RWPE2 (cell line): ENCODE data around the gene ADCY2.

Experiments used
- ATAC-seq: fragments of 200-7000 bp; cut with Tn5 transposase; 3 replicates; pipeline ENCODE4 v1.9.1; 2021; ENCODE audit warnings: low read depth
- DNase-seq: peaks from one replicate; pipeline ENCODE4 v3.0.0-alpha.2; 2020; ENCODE audit warnings: low spot score
- H3K27ac ChIP-seq: fragments of 450-650 bp; 2 replicates; pipeline ENCODE4 v1.5.1; 2017; ENCODE audit warnings: mild to moderate bottlenecking; ENCODE audit not compliant: poor library complexity, severe bottlenecking
- H3K27me3 ChIP-seq: fragments of 250-450 bp; sonication (Bioruptor Pico); 2 replicates; pipeline ENCODE4 v1.5.1; 2021; ENCODE audit warnings: mild to moderate bottlenecking, moderate library complexity; ENCODE audit not compliant: insufficient read depth, poor library complexity, severe bottlenecking
- H3K36me3 ChIP-seq: fragments of 250-450 bp; sonication (Bioruptor Pico); 2 replicates; pipeline ENCODE4 v1.5.1; 2020; ENCODE audit warnings: low read depth, mild to moderate bottlenecking, moderate library complexity
- H3K4me1 ChIP-seq: fragments of 250-450 bp; sonication (Bioruptor Pico); 2 replicates; pipeline ENCODE4 v1.5.1; 2021; ENCODE audit warnings: mild to moderate bottlenecking, moderate library complexity; ENCODE audit not compliant: insufficient read depth, poor library complexity, severe bottlenecking
- H3K4me3 ChIP-seq: fragments of 250-450 bp; sonication (Bioruptor Pico); 2 replicates; pipeline ENCODE4 v1.5.1; 2021; ENCODE audit warnings: mild to moderate bottlenecking, moderate library complexity; ENCODE audit not compliant: severe bottlenecking
- H3K9me3 ChIP-seq: fragments of 250-450 bp; sonication (Bioruptor Pico); 2 replicates; pipeline ENCODE4 v1.5.1; 2021; ENCODE audit warnings: mild to moderate bottlenecking, moderate library complexity; ENCODE audit not compliant: severe bottlenecking
- CTCF ChIP-seq: fragments of 450-650 bp; IDR thresholded peaks from one replicate; pipeline ENCODE4 v1.5.1; 2017; ENCODE audit warnings: mild to moderate bottlenecking, moderate library complexity; ENCODE audit not compliant: poor library complexity, severe bottlenecking

The ADCY2 gene

GRCh38 chr5:7517006-7517405 lies 121.1 kb downstream of the ADCY2 start:
- H3K36me3 ChIP-seq, result no peaks in the 10 kb centered on the region
- no peak for TF ChIP-seq CTCF
- DNase-seq (no peak), ATAC-seq (no peak)
- no peaks in the 10 kb centered on the region for H3K27me3 ChIP-seq
- no peak overlapping the region for H3K27ac ChIP-seq
- H3K9me3 ChIP-seq, result peaks cover 2% of the 10 kb centered on the region
- no peak overlapping the region for H3K4me3 ChIP-seq
- no peaks in the 10 kb centered on the region for H3K4me1 ChIP-seq

GRCh38 chr5:7518947-7519560 lies 123.1 kb downstream of the ADCY2 start:
- DNase-seq (no peak), ATAC-seq (no peak)
- Histone ChIP-seq H3K36me3 (no peaks in the 10 kb centered on the region), H3K4me1 (no peaks in the 10 kb centered on the region), H3K4me3 (no peak overlapping the region), H3K27me3 (no peaks in the 10 kb centered on the region), H3K27ac (no peak overlapping the region), H3K9me3 (peaks cover 2% of the 10 kb centered on the region)
- TF ChIP-seq CTCF, result no peak

- no peaks in the 10 kb centered on the region for H3K27me3 ChIP-seq
Measured at GRCh38 chr5:7519564-7519963, 123.6 kb downstream of the ADCY2 start.

GRCh38 chr5:7529880-7530279 lies 133.9 kb downstream of the ADCY2 start:
- ATAC-seq, result no peak

More at GRCh38 chr5:7519564-7519963, 123.6 kb downstream of the ADCY2 start:
- peaks cover 2% of the 10 kb centered on the region for H3K9me3 ChIP-seq
- ATAC-seq (no peak), DNase-seq (no peak)
- no peak for TF ChIP-seq CTCF
- no peak overlapping the region for H3K4me3 ChIP-seq
- no peaks in the 10 kb centered on the region for H3K36me3 ChIP-seq
- no peak overlapping the region for H3K27ac ChIP-seq
- no peaks in the 10 kb centered on the region for H3K4me1 ChIP-seq

More at GRCh38 chr5:7529880-7530279, 133.9 kb downstream of the ADCY2 start:
- no peak for TF ChIP-seq CTCF
- no peaks in the 10 kb centered on the region for H3K27me3 ChIP-seq
- H3K4me1 ChIP-seq, result no peaks in the 10 kb centered on the region
- H3K9me3 ChIP-seq, result peaks cover 9% of the 10 kb centered on the region
- no peaks in the 10 kb centered on the region for H3K36me3 ChIP-seq
- no peak overlapping the region for H3K4me3 ChIP-seq
- H3K27ac ChIP-seq, result no peak overlapping the region
- DNase-seq, result no peak
